AML-193 (cell line): Measurements from ENCODE around the gene TPBG.
"Not testable (repeated sequence)": the region's sequence is repeated elsewhere in the genome, so short reads cannot be mapped to it uniquely, and the experiment has no call there.

ENCODE experiments used
- DNase-seq, 2 experiments: peaks; one replicate each; lab custom pipeline; 2025; lab: John Stamatoyannopoulos, UW

The TPBG gene

GRCh38 chr6:82376636-82377035 is 13.0 kb downstream of the TPBG start:
- no peak for DNase-seq

- no peak for DNase-seq
These were observed 17.1 kb downstream of the TPBG start for GRCh38 chr6:82380566-82381185.

GRCh38 chr6:82381278-82381677 is 17.7 kb downstream of the TPBG start:
- no peak for DNase-seq

GRCh38 chr6:82385102-82385501 is 21.5 kb downstream of the TPBG start:
- no peak for DNase-seq

GRCh38 chr6:82385546-82385945 is 21.9 kb downstream of the TPBG start:
- DNase-seq: no peak

- no peak for DNase-seq
These were observed 22.3 kb downstream of the TPBG start for GRCh38 chr6:82385961-82386360.

- DNase-seq: not testable (repeated sequence)
These were observed 31.2 kb downstream of the TPBG start for GRCh38 chr6:82394770-82395169.

GRCh38 chr6:82396964-82397751 is 33.5 kb downstream of the TPBG start:
- DNase-seq: no peak

GRCh38 chr6:82397962-82398692 is 34.5 kb downstream of the TPBG start:
- no peak for DNase-seq

GRCh38 chr6:82408952-82409431 is 45.4 kb downstream of the TPBG start:
- DNase-seq: no peak

- DNase-seq: no peak
These were observed 46.6 kb downstream of the TPBG start for GRCh38 chr6:82410151-82410648.

GRCh38 chr6:82413868-82414267 is 50.3 kb downstream of the TPBG start:
- DNase-seq: no peak

- DNase-seq: no peak
These were observed 52.2 kb downstream of the TPBG start for GRCh38 chr6:82415820-82416219.

GRCh38 chr6:82416346-82416745 is 52.7 kb downstream of the TPBG start:
- no peak for DNase-seq
